Loucy (cell line): ENCODE measurements around the gene CEACAM5.

Experiments used
- H2AFZ ChIP-seq: fragments of 200-600 bp; sonication (generic); 2 replicates; pipeline ENCODE4 v1.6.0; 2016; ENCODE audit warnings: antibody characterized with exemption, mild to moderate bottlenecking, low read length, moderate library complexity
- H3F3A ChIP-seq: fragments of 200-600 bp; 2 replicates; pipeline ENCODE4 v1.6.0; 2016; ENCODE audit warnings: antibody characterized with exemption, low read depth, mild to moderate bottlenecking
- H3K27me3 ChIP-seq: fragments of 200-600 bp; sonication (generic); 2 replicates; pipeline ENCODE4 v1.6.1; 2014; ENCODE audit warnings: low read length, mild to moderate bottlenecking; ENCODE audit not compliant: insufficient read depth, poor library complexity, severe bottlenecking
- H3K36me3 ChIP-seq: fragments of 200-600 bp; sonication (generic); 2 replicates; pipeline ENCODE4 v1.6.1; 2016; ENCODE audit warnings: low read length; ENCODE audit not compliant: insufficient read depth
- H3K4me1 ChIP-seq: fragments of 200-600 bp; sonication (generic); 2 replicates; pipeline ENCODE4 v1.5.1; 2014; ENCODE audit warnings: low read length, mild to moderate bottlenecking; ENCODE audit not compliant: insufficient read depth, poor library complexity, severe bottlenecking
- H3K4me2 ChIP-seq: fragments of 200-600 bp; sonication (generic); 2 replicates; pipeline ENCODE4 v1.6.0; 2014; ENCODE audit warnings: antibody characterized with exemption, low read length, low read depth, mild to moderate bottlenecking; ENCODE audit not compliant: poor library complexity, severe bottlenecking
- H3K4me3 ChIP-seq: fragments of 200-600 bp; sonication (generic); 2 replicates; pipeline ENCODE4 v1.5.1; 2014; ENCODE audit warnings: low read length, mild to moderate bottlenecking, mixed read lengths; ENCODE audit not compliant: poor library complexity, severe bottlenecking
- H3K79me2 ChIP-seq: fragments of 200-600 bp; sonication (generic); 2 replicates; pipeline ENCODE4 v1.6.1; 2014; ENCODE audit warnings: low read length; ENCODE audit not compliant: insufficient read depth
- H3K9ac ChIP-seq: fragments of 200-600 bp; sonication (generic); 2 replicates; pipeline ENCODE4 v1.6.0; 2014; ENCODE audit warnings: mild to moderate bottlenecking, low read depth, low read length, moderate library complexity; ENCODE audit not compliant: poor library complexity, severe bottlenecking
- H3K9me2 ChIP-seq: fragments of 200-600 bp; sonication (generic); replicated peaks from 2 replicates; pipeline ENCODE4 v1.6.1; 2016; ENCODE audit warnings: low read depth, low read length, mixed read lengths
- H3K9me3 ChIP-seq: fragments of 200-600 bp; sonication (generic); 2 replicates; pipeline ENCODE4 v1.6.1; 2014; ENCODE audit warnings: mild to moderate bottlenecking, antibody characterized with exemption, low read length, low read depth; ENCODE audit not compliant: insufficient read depth
- H4K20me1 ChIP-seq: fragments of 200-600 bp; sonication (generic); 2 replicates; pipeline ENCODE4 v1.6.0; 2014; ENCODE audit warnings: antibody characterized with exemption, low read length, mild to moderate bottlenecking; ENCODE audit not compliant: insufficient read depth, poor library complexity, severe bottlenecking
- EZH2phosphoT487 ChIP-seq: fragments of 200-600 bp; IDR thresholded peaks from 2 replicates; pipeline ENCODE4 v1.6.1; 2018; ENCODE audit warnings: antibody characterized with exemption, mild to moderate bottlenecking, moderate library complexity, borderline replicate concordance
- TF ChIP-seq, protein P1 (sequence below): fragments of 200-600 bp; sonication (generic); conservative IDR thresholded peaks from 2 replicates; pipeline ENCODE4 v1.5.1; 2014; ENCODE audit warnings: mild to moderate bottlenecking, antibody characterized with exemption, low read length

Gene CEACAM5

DNA sequence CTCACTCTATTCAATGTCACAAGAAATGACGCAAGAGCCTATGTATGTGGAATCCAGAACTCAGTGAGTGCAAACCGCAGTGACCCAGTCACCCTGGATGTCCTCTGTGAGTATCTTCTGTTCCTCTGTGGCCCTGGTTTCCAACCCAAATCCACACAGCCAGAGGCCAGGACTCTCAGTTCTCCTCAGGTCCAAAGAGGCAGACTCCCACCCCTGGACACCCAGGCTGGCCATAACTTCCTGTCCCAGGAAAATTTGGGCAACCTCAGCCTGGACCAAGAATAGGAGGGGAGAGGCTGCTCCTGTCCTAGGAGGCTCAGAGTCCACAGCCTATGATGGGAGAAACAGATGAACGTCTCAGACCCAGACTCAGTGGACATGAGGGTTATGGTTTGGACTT is 11.7 kb downstream of the CEACAM5 start:
- Histone ChIP-seq H3K4me3 (no peak overlapping the region), H2AFZ (no peak overlapping the region), H3K4me1 (no peaks in the 10 kb centered on the region), H3K9ac (no peak overlapping the region), H3K9me2 (no peaks in the 10 kb centered on the region), H3K4me2 (no peak overlapping the region), H3F3A (no peaks in the 10 kb centered on the region), H3K9me3 (no peaks in the 10 kb centered on the region), H4K20me1 (no peaks in the 10 kb centered on the region), H3K27me3 (no peaks in the 10 kb centered on the region), H3K79me2 (no peaks in the 10 kb centered on the region), H3K36me3 (no peaks in the 10 kb centered on the region)
- TF ChIP-seq, protein P1, sequence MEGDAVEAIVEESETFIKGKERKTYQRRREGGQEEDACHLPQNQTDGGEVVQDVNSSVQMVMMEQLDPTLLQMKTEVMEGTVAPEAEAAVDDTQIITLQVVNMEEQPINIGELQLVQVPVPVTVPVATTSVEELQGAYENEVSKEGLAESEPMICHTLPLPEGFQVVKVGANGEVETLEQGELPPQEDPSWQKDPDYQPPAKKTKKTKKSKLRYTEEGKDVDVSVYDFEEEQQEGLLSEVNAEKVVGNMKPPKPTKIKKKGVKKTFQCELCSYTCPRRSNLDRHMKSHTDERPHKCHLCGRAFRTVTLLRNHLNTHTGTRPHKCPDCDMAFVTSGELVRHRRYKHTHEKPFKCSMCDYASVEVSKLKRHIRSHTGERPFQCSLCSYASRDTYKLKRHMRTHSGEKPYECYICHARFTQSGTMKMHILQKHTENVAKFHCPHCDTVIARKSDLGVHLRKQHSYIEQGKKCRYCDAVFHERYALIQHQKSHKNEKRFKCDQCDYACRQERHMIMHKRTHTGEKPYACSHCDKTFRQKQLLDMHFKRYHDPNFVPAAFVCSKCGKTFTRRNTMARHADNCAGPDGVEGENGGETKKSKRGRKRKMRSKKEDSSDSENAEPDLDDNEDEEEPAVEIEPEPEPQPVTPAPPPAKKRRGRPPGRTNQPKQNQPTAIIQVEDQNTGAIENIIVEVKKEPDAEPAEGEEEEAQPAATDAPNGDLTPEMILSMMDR = no peak
- no peak for TF ChIP-seq EZH2phosphoT487

DNA sequence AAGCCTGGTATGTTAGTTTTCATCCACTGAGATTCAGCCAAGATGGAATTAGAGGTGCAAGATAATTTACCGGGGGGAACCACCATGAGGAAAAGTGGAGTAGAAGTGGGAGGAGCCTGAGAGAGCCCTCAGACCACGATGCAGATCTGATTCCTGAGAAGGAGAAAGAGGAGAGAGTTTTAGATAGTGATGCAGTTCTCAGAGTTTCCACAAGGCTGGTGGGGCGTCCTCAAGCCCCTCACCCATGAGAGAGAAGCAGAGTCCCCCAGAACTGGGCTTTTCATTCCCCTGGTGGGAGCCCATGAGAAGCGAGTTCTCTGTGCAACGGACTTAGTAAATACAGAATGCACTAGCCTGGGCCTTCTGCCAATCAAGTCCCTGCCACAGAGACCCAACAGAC is 18.1 kb downstream of the CEACAM5 start:
- Histone ChIP-seq H3K9ac (no peak overlapping the region), H3K27me3 (no peaks in the 10 kb centered on the region), H3F3A (no peaks in the 10 kb centered on the region), H3K36me3 (no peaks in the 10 kb centered on the region), H3K4me1 (no peaks in the 10 kb centered on the region), H2AFZ (no peak overlapping the region), H3K4me2 (no peak overlapping the region), H3K9me2 (no peaks in the 10 kb centered on the region), H3K4me3 (no peak overlapping the region), H4K20me1 (no peaks in the 10 kb centered on the region), H3K79me2 (no peaks in the 10 kb centered on the region), H3K9me3 (no peaks in the 10 kb centered on the region)
- TF ChIP-seq, protein P1 = no peak
- no peak for TF ChIP-seq EZH2phosphoT487

DNA sequence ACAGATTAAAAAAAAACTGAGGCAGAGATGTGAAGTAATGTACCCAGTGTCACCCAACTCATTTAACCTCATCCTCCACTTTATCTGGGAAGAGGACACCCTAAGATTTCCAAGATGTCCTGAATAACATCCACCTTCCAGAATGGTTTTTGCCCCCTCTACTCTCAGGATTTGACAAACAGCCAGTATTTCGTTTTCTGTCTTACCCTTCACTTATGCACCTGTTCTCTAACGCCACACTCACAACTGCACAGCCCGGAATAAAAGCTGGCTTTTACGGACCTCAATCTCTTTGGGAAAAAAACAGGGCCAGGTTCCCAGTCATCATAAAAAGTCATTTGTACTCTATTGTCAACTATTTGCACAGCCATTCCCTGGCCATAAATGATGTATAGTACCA is 25.7 kb downstream of the CEACAM5 start:
- no peaks in the 10 kb centered on the region for H3K9me2 ChIP-seq
- no peaks in the 10 kb centered on the region for H4K20me1 ChIP-seq
- no peaks in the 10 kb centered on the region for H3K79me2 ChIP-seq
- no peak overlapping the region for H3K9ac ChIP-seq
- no peaks in the 10 kb centered on the region for H3K9me3 ChIP-seq
- peaks cover 4% of the 10 kb centered on the region for H3K27me3 ChIP-seq
- no peak overlapping the region for H3K4me2 ChIP-seq
- H3K4me3 ChIP-seq = no peak overlapping the region
- TF ChIP-seq EZH2phosphoT487 = no peak
- TF ChIP-seq, protein P1 = no peak
- H3F3A ChIP-seq = no peaks in the 10 kb centered on the region
- no peaks in the 10 kb centered on the region for H3K4me1 ChIP-seq
- H3K36me3 ChIP-seq = no peaks in the 10 kb centered on the region
- H2AFZ ChIP-seq = no peak overlapping the region
